Hepatocyte (in vitro differentiated cells): ENCODE results near the gene ARF6. TPM values are rescaled to one million over a fixed set of nuclear protein-coding genes. Genes with fewer than 3 reads are reported as not detected.

Experiments
- DNase-seq: peaks from one replicate; pipeline ENCODE4 v3.0.0-alpha.2; 2016; ENCODE audit warnings: low spot score
- H2AFZ ChIP-seq: fragments of 200-600 bp; sonication (generic); 2 replicates; pipeline ENCODE4 v1.6.0; 2016; ENCODE audit warnings: antibody characterized with exemption, mild to moderate bottlenecking
- H3K27ac ChIP-seq: fragments of 200-600 bp; sonication (generic); 2 replicates; pipeline ENCODE4 v1.5.1; 2016; ENCODE audit warnings: mild to moderate bottlenecking
- H3K27me3 ChIP-seq: fragments of 200-600 bp; sonication (generic); 2 replicates; pipeline ENCODE4 v1.6.1; 2016
- H3K36me3 ChIP-seq: fragments of 200-600 bp; sonication (generic); replicated peaks from 2 replicates; pipeline ENCODE4 v1.5.1; 2016; ENCODE audit warnings: low read depth; ENCODE audit not compliant: insufficient read depth
- H3K4me1 ChIP-seq: fragments of 200-600 bp; sonication (generic); 2 replicates; pipeline ENCODE4 v1.5.1; 2016; ENCODE audit warnings: mild to moderate bottlenecking, moderate library complexity; ENCODE audit not compliant: insufficient read depth
- H3K4me2 ChIP-seq: fragments of 200-600 bp; sonication (generic); 2 replicates; pipeline ENCODE4 v1.6.0; 2016
- H3K4me3 ChIP-seq: fragments of 200-600 bp; sonication (generic); 2 replicates; pipeline ENCODE4 v1.5.1; 2016; ENCODE audit warnings: mild to moderate bottlenecking
- H3K79me2 ChIP-seq: fragments of 200-600 bp; sonication (generic); 2 replicates; pipeline ENCODE4 v1.6.0; 2017; ENCODE audit warnings: mild to moderate bottlenecking
- H3K9me2 ChIP-seq: fragments of 200-600 bp; sonication (generic); replicated peaks from 2 replicates; pipeline ENCODE4 v1.6.0; 2017; ENCODE audit warnings: mild to moderate bottlenecking; ENCODE audit not compliant: insufficient read depth
- H3K9me3 ChIP-seq: fragments of 200-600 bp; sonication (generic); 2 replicates; pipeline ENCODE4 v1.5.1; 2016; ENCODE audit warnings: low read depth, mild to moderate bottlenecking
- H4K20me1 ChIP-seq: fragments of 200-600 bp; sonication (generic); 2 replicates; pipeline ENCODE4 v1.6.0; 2016; ENCODE audit warnings: mild to moderate bottlenecking; ENCODE audit not compliant: insufficient read depth, poor library complexity, severe bottlenecking
- EZH2 ChIP-seq: fragments of 200-600 bp; sonication (generic); IDR thresholded peaks from 2 replicates; pipeline ENCODE4 v1.6.1; 2016; ENCODE audit warnings: antibody characterized with exemption, mild to moderate bottlenecking, borderline replicate concordance
- EZH2phosphoT487 ChIP-seq: fragments of 200-600 bp; sonication (generic); IDR thresholded peaks from one replicate; pipeline ENCODE4 v1.6.1; 2018; ENCODE audit warnings: antibody characterized with exemption, mild to moderate bottlenecking, low read depth, moderate library complexity; ENCODE audit not compliant: unreplicated experiment, severe bottlenecking
- WGBS: methylation state at CpG from one replicate; pipeline ENCODE4 v1.1.6; 2016; ENCODE audit warnings: low lambda C conversion rate; ENCODE audit errors: missing lambda C conversion rate; 5-methylcytosine and 5-hydroxymethylcytosine counted together
- polyA plus RNA-seq: library from polyadenylated mRNA; unstranded; fragments of >200 nt; fragmentation: Nextera tagmentation; extraction: Ambion mirVana; gene quantifications from 2 replicates; pipeline ENCODE4 v1.2.1, GENCODE V29; 2016
- total RNA-seq: library from RNA; depleted of rRNA; stranded (reverse); fragments of >200 nt; gene quantifications from 2 replicates; pipeline ENCODE4 v1.2.3, GENCODE V29; 2014
- TF ChIP-seq, protein P1 (sequence below): fragments of 200-600 bp; sonication (generic); IDR thresholded peaks from 2 replicates; pipeline ENCODE4 v1.5.1; 2016; ENCODE audit warnings: antibody characterized with exemption, mild to moderate bottlenecking; ENCODE audit not compliant: poor library complexity

ARF6 gene
- total and polyA plus RNA-seq, 2 experiments from 2014 or later = 53.9 to 64.8 TPM

DNA sequence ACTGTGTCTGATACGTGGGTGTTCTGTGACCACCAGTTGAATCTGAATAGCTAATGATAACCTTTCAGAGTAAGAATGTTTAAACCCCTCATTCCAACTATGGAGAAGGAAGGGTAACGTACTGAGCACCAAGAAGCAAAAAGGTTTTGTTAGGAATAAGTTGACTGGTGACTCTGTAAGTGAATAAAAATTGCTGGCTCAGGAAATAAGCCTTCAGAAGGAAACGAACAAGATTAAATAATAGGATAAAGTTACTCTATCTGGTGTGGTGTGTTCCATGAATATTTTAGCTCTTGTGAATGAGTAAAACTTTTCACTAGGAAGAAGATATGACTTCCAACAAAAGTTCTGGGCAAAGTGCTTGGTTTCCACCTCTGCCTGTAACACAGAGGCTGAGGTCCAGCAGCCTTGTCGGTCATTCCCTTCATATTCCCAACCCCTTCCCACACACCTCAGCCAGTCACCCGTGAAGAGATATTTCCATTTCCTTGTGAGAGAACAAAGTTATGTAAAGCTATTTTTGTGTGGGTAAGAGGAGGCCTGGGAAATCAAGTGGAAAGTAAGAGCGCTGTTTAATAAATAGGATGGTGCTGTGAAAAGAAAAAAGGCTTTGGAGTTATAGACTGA, 47.1 kb downstream of the ARF6 start:
- TF ChIP-seq EZH2 = no peak
- TF ChIP-seq, protein P1, sequence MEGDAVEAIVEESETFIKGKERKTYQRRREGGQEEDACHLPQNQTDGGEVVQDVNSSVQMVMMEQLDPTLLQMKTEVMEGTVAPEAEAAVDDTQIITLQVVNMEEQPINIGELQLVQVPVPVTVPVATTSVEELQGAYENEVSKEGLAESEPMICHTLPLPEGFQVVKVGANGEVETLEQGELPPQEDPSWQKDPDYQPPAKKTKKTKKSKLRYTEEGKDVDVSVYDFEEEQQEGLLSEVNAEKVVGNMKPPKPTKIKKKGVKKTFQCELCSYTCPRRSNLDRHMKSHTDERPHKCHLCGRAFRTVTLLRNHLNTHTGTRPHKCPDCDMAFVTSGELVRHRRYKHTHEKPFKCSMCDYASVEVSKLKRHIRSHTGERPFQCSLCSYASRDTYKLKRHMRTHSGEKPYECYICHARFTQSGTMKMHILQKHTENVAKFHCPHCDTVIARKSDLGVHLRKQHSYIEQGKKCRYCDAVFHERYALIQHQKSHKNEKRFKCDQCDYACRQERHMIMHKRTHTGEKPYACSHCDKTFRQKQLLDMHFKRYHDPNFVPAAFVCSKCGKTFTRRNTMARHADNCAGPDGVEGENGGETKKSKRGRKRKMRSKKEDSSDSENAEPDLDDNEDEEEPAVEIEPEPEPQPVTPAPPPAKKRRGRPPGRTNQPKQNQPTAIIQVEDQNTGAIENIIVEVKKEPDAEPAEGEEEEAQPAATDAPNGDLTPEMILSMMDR = no peak
- no peak for TF ChIP-seq EZH2phosphoT487
- Histone ChIP-seq H3K9me2 (no peaks in the 10 kb centered on the region), H3K4me1 (no peaks in the 10 kb centered on the region), H3K27ac (no peak overlapping the region), H3K4me3 (no peak overlapping the region), H2AFZ (no peak overlapping the region), H3K4me2 (no peak overlapping the region), H3K27me3 (no peaks in the 10 kb centered on the region), H3K9me3 (no peaks in the 10 kb centered on the region), H3K79me2 (no peaks in the 10 kb centered on the region), H4K20me1 (no peaks in the 10 kb centered on the region), H3K36me3 (no peaks in the 10 kb centered on the region)
- DNase-seq = no peak
- WGBS = 90% methylated on average over 6 of the region's 6 CpGs

DNA sequence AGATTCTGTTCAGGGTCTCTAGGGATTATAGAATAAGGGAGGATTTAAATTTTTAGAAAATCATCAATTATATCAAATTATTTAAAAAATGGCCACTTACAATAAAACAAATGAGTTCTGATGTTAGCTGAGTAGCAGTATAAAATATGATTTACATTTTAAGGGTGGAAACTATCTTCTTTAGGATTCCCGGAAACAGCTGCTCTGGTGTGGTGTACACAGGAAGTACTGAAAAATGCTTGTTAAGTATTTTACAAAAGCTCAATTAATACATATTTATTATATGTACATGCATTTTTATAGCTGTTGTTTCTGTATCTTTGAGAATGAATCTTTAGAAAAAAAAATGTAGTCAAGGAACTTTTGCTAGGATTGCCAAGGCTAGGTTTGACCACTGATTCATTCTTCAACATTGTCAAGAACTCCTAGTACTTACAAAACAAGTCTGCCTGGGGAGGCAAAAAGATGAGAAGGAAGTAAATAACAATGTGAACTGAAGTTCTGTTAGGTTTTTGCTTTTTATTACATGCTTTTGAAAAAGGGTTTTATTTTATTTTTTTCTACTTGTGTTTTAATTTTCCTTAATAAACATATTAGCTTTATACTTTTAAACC, 48.0 kb downstream of the ARF6 start:
- H3K4me3 ChIP-seq = no peak overlapping the region
- H4K20me1 ChIP-seq = no peaks in the 10 kb centered on the region
- no peak overlapping the region for H2AFZ ChIP-seq
- H3K36me3 ChIP-seq = no peaks in the 10 kb centered on the region
- 70% methylated on average over 1 of the region's 1 CpG for WGBS
- DNase-seq = no peak
- H3K79me2 ChIP-seq = no peaks in the 10 kb centered on the region
- no peak overlapping the region for H3K4me2 ChIP-seq
- no peaks in the 10 kb centered on the region for H3K27me3 ChIP-seq
- no peaks in the 10 kb centered on the region for H3K9me2 ChIP-seq
- H3K9me3 ChIP-seq = no peaks in the 10 kb centered on the region
- TF ChIP-seq EZH2 (no peak), EZH2phosphoT487 (no peak)
- TF ChIP-seq, protein P1 = no peak
- no peak overlapping the region for H3K27ac ChIP-seq
- peaks cover 9% of the 10 kb centered on the region for H3K4me1 ChIP-seq

DNA sequence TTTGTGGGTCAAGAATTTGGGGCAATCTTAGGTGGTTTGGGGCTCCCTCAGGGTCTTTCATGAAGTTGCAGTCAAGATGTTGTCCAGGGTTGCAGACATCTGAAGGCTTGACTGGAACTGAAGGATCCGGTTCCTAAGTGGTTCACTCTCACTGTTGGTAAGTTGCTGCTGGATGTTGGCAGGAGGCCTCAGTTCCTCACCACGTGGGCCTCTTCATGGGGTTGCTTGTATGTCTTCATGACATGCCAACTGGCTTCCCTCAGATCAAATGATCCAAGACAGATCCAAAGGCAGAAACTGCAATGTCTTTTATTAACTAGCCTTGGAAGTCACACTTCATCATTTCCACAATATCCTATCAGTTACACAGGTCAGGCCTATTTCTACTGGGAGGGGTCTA, 49.2 kb downstream of the ARF6 start:
- Histone ChIP-seq H2AFZ (no peak overlapping the region), H3K9me3 (no peaks in the 10 kb centered on the region), H3K27ac (no peak overlapping the region), H4K20me1 (no peaks in the 10 kb centered on the region), H3K27me3 (no peaks in the 10 kb centered on the region), H3K4me3 (no peak overlapping the region), H3K9me2 (no peaks in the 10 kb centered on the region), H3K4me2 (no peak overlapping the region), H3K36me3 (no peaks in the 10 kb centered on the region), H3K79me2 (no peaks in the 10 kb centered on the region), H3K4me1 (peaks cover 21% of the 10 kb centered on the region)
- no peak for DNase-seq
- WGBS = 75% methylated on average over 2 of the region's 2 CpGs
- TF ChIP-seq EZH2phosphoT487 (no peak), EZH2 (no peak)
- TF ChIP-seq, protein P1 = no peak
